Putamen (tissue), 1 donor: ENCODE data around the gene DPPA2.

Experiments used
- DNase-seq: peaks from one replicate; pipeline ENCODE4 v3.0.0-alpha.2; 2016; ENCODE audit warnings: low spot score

Gene DPPA2

DNA sequence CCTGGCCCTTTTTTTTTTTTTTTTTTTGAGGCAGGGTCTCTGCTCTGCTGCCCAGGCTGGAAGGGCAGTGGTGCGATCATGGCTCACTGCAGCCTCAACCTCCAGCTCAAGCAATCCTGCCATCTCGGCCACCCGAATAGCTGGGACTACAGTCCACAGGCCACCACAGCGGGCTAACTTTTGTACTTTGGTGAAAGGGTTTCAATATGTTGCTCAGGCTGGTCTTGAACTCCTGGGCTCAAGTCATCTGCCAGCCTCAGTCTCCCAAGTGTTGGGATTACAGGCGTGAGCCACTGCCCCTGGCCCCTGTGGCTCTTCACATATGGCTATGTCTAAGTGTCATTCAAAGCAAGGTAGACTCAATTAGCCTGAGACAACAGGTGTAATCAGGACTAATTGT, 8.8 kb upstream of the DPPA2 start:
- DNase-seq: no peak

- no peak for DNase-seq
Observed at GRCh38 chr3:109313061-109313460, 3.3 kb downstream of the DPPA2 start.

- DNase-seq: no peak
Observed at GRCh38 chr3:109297496-109297895, 18.8 kb downstream of the DPPA2 start.

DNA sequence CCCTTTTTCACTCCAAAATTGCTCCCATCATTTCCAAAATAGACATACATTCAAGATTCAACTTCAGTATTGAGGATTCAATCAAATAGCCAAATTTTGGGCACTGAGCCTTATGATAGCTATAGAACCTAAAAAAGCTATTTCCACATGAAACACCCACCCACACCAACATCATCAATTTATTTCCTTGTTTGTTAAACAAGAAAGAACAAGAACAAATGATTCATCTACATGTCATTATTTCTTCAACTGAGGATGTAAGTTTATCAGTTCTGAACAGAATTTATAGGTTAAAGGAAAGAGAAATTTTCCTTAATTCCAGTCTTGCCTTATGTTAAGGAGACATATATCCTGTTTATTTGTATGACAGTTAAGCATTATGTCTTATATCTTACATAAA, 32.2 kb downstream of the DPPA2 start:
- no peak for DNase-seq

DNA sequence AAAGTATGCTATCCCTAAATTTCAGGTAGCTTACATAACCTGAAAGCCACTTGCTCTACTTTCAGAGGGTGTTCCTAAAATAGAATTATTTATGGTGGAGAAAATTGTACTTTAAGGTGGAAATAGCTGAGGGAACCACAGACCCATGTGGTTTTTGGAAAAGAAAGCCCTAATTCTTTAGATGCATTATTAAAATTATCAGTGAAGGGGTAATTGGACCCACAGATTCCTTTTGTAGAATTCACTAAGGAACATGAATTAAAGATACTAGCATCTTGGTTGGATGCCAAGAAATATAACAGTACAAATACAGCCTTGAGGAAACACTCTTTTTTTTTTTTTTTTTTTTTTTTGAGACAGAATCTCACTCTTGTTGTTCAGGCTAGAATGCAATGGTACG, 37.8 kb downstream of the DPPA2 start:
- no peak for DNase-seq

- no peak for DNase-seq
Observed at GRCh38 chr3:109278141-109278540, 38.2 kb downstream of the DPPA2 start.

DNA sequence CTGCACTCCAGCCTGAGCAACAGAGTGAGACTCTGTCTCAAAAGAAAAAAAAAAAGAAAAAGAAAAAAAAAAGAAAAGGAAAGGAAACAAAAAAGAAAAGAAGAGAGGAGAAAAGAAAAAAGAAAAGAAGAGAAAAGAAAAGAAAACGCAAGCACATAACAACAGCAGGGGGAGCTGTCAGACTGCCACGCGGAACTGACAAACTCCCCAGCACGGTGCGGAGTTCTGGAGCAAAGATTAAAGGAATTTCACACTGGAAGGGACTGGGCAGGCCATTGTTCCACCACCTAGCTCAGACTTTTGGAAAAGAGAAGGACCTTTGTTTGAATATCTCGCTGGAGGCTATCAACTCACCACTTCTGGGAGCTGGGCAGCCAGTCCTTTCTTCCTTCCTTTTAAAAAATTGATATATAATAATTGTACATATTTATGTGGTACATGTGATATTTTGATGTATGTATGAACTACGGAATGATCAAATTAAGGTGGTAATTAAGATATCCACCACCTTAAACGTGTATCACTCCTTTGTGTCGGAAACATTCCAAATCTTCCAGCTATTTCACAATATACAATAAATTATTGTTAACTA, 40.5 kb downstream of the DPPA2 start:
- DNase-seq: no peak

- no peak for DNase-seq
Observed at GRCh38 chr3:109270779-109271178, 45.5 kb downstream of the DPPA2 start.

DNA sequence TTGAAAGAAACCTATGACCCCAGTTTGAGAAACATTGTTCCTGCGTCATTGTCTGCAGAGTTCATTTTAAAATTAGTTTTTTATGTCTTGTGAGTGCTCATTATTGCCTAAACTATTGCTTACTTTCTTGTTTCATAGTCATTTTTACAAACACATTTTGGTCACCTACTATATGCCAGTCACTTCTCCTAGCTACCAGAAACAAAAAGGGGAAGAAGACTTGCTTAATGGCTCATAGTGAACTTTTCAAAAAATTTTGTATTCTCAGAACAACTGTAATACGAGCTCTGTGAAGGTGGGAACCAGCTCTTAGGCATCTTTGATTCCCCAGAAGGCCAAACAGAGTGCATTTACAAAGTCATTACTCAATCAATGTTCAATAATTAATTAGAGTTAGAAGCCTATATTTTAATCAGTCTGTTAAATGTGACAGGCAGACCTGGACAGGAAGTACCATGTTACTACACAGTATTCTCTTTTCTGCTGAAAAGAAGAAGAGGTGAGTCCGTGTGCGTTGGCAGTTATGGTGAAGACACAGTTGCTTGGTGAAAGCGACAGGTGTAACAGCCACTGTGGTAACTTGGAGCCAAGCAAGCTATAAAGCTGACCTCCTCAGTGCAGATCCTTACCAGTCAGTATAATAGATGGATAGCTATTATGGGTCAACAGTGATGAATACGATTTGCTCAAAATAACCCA, 46.6 kb downstream of the DPPA2 start:
- no peak for DNase-seq

DNA sequence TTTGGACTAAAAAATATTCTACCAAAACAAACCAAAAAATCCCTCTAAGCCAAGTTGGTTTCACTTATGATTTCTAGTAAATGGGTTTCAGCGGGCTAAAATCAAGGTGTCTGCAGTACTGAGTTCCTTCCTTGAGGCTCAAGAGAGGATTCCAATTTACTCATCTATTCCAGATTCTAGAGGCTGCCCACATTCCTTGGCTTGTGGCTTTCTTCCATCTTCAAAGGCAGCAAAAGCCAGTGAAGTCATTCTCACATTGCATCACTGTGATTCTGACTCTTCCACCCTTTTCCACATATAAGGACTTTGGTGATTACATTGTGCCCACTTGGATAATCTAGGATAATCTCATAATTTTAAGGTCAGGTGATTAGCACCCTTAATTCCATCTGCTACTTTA, 48.1 kb downstream of the DPPA2 start:
- no peak for DNase-seq

DNA sequence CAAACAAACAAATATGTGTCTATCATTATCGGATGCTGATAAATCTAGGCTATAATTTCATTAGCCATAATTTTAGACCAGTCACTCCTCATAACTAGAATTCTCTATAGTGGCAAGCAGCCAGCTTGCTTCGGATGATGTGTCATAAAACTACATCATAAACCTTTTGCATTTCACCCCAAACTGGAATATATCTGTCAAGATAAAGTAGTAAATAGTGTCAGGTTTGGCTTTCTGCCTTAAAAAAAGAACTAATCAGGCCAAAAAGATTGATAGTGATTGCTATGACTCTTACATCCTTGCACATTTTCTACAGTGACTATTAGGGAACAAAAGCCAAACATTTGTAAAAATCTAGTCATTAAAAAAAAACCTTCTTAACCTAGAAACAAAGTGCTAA, 51.0 kb downstream of the DPPA2 start:
- DNase-seq: no peak

GRCh38 chr3:109257269-109257668, 59.0 kb downstream of the DPPA2 start:
- no peak for DNase-seq

DNA sequence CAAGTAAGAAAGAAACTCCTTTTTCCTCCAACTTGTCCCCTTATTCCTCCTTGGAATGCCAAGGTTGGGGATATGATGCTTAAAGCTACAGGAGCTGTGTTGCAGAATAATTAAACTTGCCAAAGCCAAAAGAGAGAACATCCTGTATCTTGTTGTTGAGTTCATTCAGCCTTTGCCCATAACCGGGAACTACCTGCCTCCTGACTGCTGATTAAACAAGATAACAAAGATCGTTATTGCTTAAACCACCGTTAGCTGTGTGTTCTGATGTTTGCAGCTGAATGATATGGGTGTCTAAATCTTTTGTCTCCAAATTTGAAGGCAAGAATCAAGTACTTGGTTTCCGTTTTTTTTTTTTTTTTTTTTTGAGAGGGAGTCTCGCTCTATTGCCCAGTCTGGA, 61.5 kb downstream of the DPPA2 start:
- DNase-seq: no peak

GRCh38 chr3:109252641-109253040, 63.7 kb downstream of the DPPA2 start:
- DNase-seq: no peak
